HepG2 (cell line): ENCODE results near the gene NBR1. TPM values are rescaled to one million over a fixed set of nuclear protein-coding genes. Genes with fewer than 3 reads are reported as not detected.
A peak's percentile ranks its signal among the peaks of the same experiment; 100 is the strongest.
"Not testable (repeated sequence)": the region's sequence is repeated elsewhere in the genome, so short reads cannot be mapped to it uniquely, and the experiment has no call there.

Experiments
- FOSL2 ChIP-seq: sonication (generic); formaldehyde crosslinking; IDR thresholded peaks from 2 replicates; pipeline ENCODE4 v1.4.0; 2020; ENCODE audit warnings: missing genetic modification reagents
- MAZ ChIP-seq, 2 experiments: sonication (generic) in 1 of 2; formaldehyde crosslinking in 1 of 2; IDR thresholded peaks; 2 replicates each; pipeline versions ENCODE4 v1.5.0 to v1.6.1; 2012 to 2020; ENCODE audit warnings: low read depth in 2 of 2, mild to moderate bottlenecking in 2 of 2, borderline replicate concordance in 1 of 2, improper control_type of control experiment in 1 of 2, low read length in 1 of 2, missing genetic modification reagents in 1 of 2, moderate library complexity in 1 of 2
- MIER3 ChIP-seq: IDR thresholded peaks from 2 replicates; pipeline ENCODE4 v1.6.1; 2016; ENCODE audit warnings: missing compliant biosample characterization, borderline replicate concordance
- SALL2 ChIP-seq: sonication (generic); formaldehyde crosslinking; IDR thresholded peaks from 2 replicates; pipeline ENCODE4 v1.8.1; 2023; ENCODE audit warnings: mild to moderate bottlenecking, missing genetic modification reagents, inconsistent platforms
- SOX13 ChIP-seq, 3 experiments: fragments of 450-650 bp in 1 of 3; sonication (generic) in 1 of 3; formaldehyde crosslinking in 1 of 3; IDR thresholded peaks in 2 of 3; conservative IDR thresholded peaks in 1 of 3; 2 replicates each; pipeline versions ENCODE4 v1.5.0 to v1.6.1; 2016 to 2020; ENCODE audit warnings: antibody characterized with exemption in 1 of 3, mild to moderate bottlenecking in 1 of 3, missing compliant biosample characterization in 1 of 3, missing genetic modification reagents in 1 of 3, moderate library complexity in 1 of 3
- TOE1 ChIP-seq: sonication (generic); formaldehyde crosslinking; IDR thresholded peaks from 2 replicates; pipeline ENCODE4 v1.4.0; 2020; ENCODE audit warnings: mild to moderate bottlenecking, missing genetic modification reagents
- ZFP90 ChIP-seq: sonication (generic); formaldehyde crosslinking; IDR thresholded peaks from 2 replicates; pipeline ENCODE4 v1.8.0; 2022; ENCODE audit warnings: missing genetic modification reagents, mild to moderate bottlenecking, inconsistent platforms, borderline replicate concordance
- ZNF256 ChIP-seq: sonication (generic); formaldehyde crosslinking; conservative IDR thresholded peaks from 2 replicates; pipeline ENCODE4 v1.4.0; 2020; ENCODE audit warnings: missing genetic modification reagents
- ZNF326 ChIP-seq: sonication (generic); formaldehyde crosslinking; IDR thresholded peaks from 2 replicates; pipeline ENCODE4 v1.4.0; 2020; ENCODE audit warnings: missing genetic modification reagents, borderline replicate concordance
- polyA plus RNA-seq, 8 experiments: library from polyadenylated mRNA; depleted of rRNA in 3 of 8; stranded (reverse) in 7 of 8; unstranded in 1 of 8; fragments of >200 nt; fragmentation: Illumina TruSeq in 4 of 8; extraction: Trizol in 4 of 8; gene quantifications; 2 replicates each; pipeline versions ENCODE4 v1.2.1 to v1.2.3, GENCODE V29; 2011 to 2016; ENCODE audit warnings: low read depth in 4 of 8, missing spikeins in 1 of 8, mixed read lengths in 1 of 8; ENCODE audit not compliant: insufficient read depth in 1 of 8
- total RNA-seq, 5 experiments: library from RNA; depleted of rRNA; stranded (reverse); fragments of >200 nt; fragmentation: Illumina TruSeq; extraction: Trizol; gene quantifications; 2 replicates each; pipeline ENCODE4 v1.2.3, GENCODE V29; 2016; ENCODE audit warnings: low read depth in 1 of 5
- TF ChIP-seq, protein P1 (sequence below): sonication (generic); formaldehyde crosslinking; IDR thresholded peaks from 2 replicates; pipeline ENCODE4 v1.4.0; 2020; ENCODE audit warnings: missing genetic modification reagents, borderline replicate concordance
- TF ChIP-seq, protein P2 (sequence below): sonication (generic); formaldehyde crosslinking; conservative IDR thresholded peaks from 2 replicates; pipeline ENCODE4 v1.4.0; 2020; ENCODE audit warnings: missing genetic modification reagents
- TF ChIP-seq, protein P3 (sequence below): sonication (generic); formaldehyde crosslinking; IDR thresholded peaks from 2 replicates; pipeline ENCODE4 v1.4.0; 2020; ENCODE audit warnings: missing genetic modification reagents
- TF ChIP-seq, protein P4 (sequence below): sonication (generic); formaldehyde crosslinking; IDR thresholded peaks from 2 replicates; pipeline ENCODE4 v1.4.0; 2020; ENCODE audit warnings: missing genetic modification reagents

The NBR1 gene
- total and polyA plus RNA-seq, 2 of the 13 experiments (the other 11 are each of a cell fraction or from before 2014, with no cell fraction given) = 51.7 to 121 TPM

DNA sequence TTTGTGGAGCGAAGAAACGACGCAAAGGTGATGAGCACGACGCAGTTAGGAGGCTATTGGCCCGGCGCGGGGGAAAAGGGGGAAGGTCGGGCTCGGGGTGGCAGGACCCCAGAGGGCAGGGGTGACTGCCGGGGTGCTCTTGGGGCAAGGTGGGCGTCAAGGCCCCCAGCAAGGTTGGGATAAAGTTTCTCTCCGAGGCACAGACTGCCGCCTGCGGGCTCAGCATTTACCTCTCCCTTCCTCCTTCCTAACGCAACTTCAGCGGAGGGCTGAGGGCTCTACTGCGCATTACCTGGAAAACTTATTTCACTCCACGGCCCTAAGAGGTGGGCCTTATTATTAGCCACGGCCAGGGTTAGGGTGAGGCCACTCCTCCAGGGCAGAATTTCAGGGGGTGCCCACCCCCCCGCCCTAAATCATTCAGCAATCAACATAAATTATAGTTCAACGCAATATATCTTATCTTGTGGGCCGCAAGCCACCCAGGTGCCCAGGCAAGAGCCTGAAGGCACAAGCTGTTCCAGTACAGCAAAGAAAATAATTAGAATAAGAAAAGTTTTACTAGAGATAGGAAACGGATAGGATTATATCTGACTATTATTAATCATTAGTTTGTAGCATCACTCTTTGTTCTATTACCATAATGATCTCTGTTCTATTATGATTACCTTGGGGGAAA lies 61.1 kb downstream of the NBR1 start (continued):
- TF ChIP-seq ZNF256 (CRISPR knock-in tag) (0 out of 2 replicates have a peak, but pooled peaks have one; percentile 48), ZNF326 (peak; percentile 77; the same call in 1 of the 2 replicates), SALL2 (CRISPR knock-in tag) (peak; percentile 69; the same call in 1 of the 2 replicates), MAZ (IDR thresholded peaks at IDR 0.05; ENCODE audit: borderline replicate concordance, low read depth, low read length) (peak; percentile 66; the same call in 1 of the 2 replicates), MIER3 (CRISPR knock-in tag) (0 out of 2 replicates have a peak, but pooled peaks have one; percentile 59), SOX13 (CRISPR knock-in tag; conservative IDR thresholded peaks at IDR 0.05 in 1 of 2, IDR thresholded peaks at IDR 0.05 in 1 of 2) (peak in 1 of 2 experiments; percentile 12; a peak in 1 of 4 replicates), TOE1 (CRISPR knock-in tag) (0 out of 2 replicates have a peak, but pooled peaks have one; percentile 51), FOSL2 (CRISPR knock-in tag) (0 out of 2 replicates have a peak, but pooled peaks have one; percentile 27), ZFP90 (CRISPR knock-in tag) (peak; percentile 62; the same call in 1 of the 2 replicates)
- TF ChIP-seq, protein P1, sequence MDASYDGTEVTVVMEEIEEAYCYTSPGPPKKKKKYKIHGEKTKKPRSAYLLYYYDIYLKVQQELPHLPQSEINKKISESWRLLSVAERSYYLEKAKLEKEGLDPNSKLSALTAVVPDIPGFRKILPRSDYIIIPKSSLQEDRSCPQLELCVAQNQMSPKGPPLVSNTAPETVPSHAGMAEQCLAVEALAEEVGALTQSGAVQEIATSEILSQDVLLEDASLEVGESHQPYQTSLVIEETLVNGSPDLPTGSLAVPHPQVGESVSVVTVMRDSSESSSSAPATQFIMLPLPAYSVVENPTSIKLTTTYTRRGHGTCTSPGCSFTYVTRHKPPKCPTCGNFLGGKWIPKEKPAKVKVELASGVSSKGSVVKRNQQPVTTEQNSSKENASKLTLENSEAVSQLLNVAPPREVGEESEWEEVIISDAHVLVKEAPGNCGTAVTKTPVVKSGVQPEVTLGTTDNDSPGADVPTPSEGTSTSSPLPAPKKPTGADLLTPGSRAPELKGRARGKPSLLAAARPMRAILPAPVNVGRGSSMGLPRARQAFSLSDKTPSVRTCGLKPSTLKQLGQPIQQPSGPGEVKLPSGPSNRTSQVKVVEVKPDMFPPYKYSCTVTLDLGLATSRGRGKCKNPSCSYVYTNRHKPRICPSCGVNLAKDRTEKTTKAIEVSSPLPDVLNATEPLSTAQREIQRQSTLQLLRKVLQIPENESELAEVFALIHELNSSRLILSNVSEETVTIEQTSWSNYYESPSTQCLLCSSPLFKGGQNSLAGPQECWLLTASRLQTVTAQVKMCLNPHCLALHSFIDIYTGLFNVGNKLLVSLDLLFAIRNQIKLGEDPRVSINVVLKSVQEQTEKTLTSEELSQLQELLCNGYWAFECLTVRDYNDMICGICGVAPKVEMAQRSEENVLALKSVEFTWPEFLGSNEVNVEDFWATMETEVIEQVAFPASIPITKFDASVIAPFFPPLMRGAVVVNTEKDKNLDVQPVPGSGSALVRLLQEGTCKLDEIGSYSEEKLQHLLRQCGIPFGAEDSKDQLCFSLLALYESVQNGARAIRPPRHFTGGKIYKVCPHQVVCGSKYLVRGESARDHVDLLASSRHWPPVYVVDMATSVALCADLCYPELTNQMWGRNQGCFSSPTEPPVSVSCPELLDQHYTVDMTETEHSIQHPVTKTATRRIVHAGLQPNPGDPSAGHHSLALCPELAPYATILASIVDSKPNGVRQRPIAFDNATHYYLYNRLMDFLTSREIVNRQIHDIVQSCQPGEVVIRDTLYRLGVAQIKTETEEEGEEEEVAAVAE (CRISPR knock-in tag) = 0 out of 2 replicates have a peak, but pooled peaks have one; percentile 62
- not testable (repeated sequence) for TF ChIP-seq MAZ (CRISPR knock-in tag; IDR thresholded peaks at IDR 0.05; ENCODE audit: low read depth); SOX13 (IDR thresholded peaks at IDR 0.05)
- TF ChIP-seq, protein P2, sequence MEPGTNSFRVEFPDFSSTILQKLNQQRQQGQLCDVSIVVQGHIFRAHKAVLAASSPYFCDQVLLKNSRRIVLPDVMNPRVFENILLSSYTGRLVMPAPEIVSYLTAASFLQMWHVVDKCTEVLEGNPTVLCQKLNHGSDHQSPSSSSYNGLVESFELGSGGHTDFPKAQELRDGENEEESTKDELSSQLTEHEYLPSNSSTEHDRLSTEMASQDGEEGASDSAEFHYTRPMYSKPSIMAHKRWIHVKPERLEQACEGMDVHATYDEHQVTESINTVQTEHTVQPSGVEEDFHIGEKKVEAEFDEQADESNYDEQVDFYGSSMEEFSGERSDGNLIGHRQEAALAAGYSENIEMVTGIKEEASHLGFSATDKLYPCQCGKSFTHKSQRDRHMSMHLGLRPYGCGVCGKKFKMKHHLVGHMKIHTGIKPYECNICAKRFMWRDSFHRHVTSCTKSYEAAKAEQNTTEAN (CRISPR knock-in tag) = 0 out of 2 replicates have a peak, but pooled peaks have one; percentile 33
- TF ChIP-seq, protein P3, sequence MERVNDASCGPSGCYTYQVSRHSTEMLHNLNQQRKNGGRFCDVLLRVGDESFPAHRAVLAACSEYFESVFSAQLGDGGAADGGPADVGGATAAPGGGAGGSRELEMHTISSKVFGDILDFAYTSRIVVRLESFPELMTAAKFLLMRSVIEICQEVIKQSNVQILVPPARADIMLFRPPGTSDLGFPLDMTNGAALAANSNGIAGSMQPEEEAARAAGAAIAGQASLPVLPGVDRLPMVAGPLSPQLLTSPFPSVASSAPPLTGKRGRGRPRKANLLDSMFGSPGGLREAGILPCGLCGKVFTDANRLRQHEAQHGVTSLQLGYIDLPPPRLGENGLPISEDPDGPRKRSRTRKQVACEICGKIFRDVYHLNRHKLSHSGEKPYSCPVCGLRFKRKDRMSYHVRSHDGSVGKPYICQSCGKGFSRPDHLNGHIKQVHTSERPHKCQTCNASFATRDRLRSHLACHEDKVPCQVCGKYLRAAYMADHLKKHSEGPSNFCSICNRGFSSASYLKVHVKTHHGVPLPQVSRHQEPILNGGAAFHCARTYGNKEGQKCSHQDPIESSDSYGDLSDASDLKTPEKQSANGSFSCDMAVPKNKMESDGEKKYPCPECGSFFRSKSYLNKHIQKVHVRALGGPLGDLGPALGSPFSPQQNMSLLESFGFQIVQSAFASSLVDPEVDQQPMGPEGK (CRISPR knock-in tag) = peak; percentile 86
- TF ChIP-seq, protein P4, sequence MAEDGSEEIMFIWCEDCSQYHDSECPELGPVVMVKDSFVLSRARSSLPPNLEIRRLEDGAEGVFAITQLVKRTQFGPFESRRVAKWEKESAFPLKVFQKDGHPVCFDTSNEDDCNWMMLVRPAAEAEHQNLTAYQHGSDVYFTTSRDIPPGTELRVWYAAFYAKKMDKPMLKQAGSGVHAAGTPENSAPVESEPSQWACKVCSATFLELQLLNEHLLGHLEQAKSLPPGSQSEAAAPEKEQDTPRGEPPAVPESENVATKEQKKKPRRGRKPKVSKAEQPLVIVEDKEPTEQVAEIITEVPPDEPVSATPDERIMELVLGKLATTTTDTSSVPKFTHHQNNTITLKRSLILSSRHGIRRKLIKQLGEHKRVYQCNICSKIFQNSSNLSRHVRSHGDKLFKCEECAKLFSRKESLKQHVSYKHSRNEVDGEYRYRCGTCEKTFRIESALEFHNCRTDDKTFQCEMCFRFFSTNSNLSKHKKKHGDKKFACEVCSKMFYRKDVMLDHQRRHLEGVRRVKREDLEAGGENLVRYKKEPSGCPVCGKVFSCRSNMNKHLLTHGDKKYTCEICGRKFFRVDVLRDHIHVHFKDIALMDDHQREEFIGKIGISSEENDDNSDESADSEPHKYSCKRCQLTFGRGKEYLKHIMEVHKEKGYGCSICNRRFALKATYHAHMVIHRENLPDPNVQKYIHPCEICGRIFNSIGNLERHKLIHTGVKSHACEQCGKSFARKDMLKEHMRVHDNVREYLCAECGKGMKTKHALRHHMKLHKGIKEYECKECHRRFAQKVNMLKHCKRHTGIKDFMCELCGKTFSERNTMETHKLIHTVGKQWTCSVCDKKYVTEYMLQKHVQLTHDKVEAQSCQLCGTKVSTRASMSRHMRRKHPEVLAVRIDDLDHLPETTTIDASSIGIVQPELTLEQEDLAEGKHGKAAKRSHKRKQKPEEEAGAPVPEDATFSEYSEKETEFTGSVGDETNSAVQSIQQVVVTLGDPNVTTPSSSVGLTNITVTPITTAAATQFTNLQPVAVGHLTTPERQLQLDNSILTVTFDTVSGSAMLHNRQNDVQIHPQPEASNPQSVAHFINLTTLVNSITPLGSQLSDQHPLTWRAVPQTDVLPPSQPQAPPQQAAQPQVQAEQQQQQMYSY (CRISPR knock-in tag) = peak; percentile 23; the same call in 1 of the 2 replicates
